ENCODE data around the gene FIGN. TPM values are rescaled to one million over a fixed set of nuclear protein-coding genes. Genes with fewer than 3 reads are reported as not detected.

Gene FIGN
- total and polyA plus RNA-seq, 10 of the 15 experiments (the other 5 are each of a cell fraction or from before 2014, with no cell fraction given), result under 0.01 to 0.01 TPM; not detected in 8

GRCh38 chr2:163736433-163737189 is 803 bp upstream of the FIGN start:
- no peaks in the 10 kb centered on the region for H3K9me3 ChIP-seq (replicated peaks; ENCODE audit: control insufficient read depth, insufficient read depth, low read length)
- FAIRE-seq (no peak), DNase-seq (ENCODE audit: low read depth, low spot score) (no peak), ATAC-seq (no peak)
- H3K9ac ChIP-seq (ENCODE audit: control insufficient read depth, insufficient read depth, low read length), result no peak overlapping the region
- CTCF ChIA-PET, result no interaction called here
- no peak overlapping the region for H3K4me3 ChIP-seq
- TF ChIP-seq REST (IDR thresholded peaks at IDR 0.05; ENCODE audit: low read depth, low read length) (no peak), RAD51 (IDR thresholded peaks at IDR 0.05) (no peak), IKZF1 (conservative IDR thresholded peaks at IDR 0.05) (no peak), POU2F2 (IDR thresholded peaks at IDR 0.05; ENCODE audit: borderline replicate concordance, low read depth, low read length) (no peak), BACH1 (IDR thresholded peaks at IDR 0.05; ENCODE audit: borderline replicate concordance) (no peak), NFIC (IDR thresholded peaks at IDR 0.05; ENCODE audit: low read depth, low read length) (no peak), CTCF (IDR thresholded peaks at IDR 0.05 in 2 of 3, conservative IDR thresholded peaks at IDR 0.05 in 1 of 3; ENCODE audit: control insufficient read depth in 2 of 3, extremely low read depth in 1 of 3, insufficient read depth in 1 of 3, low read depth in 3 of 3, low read length in 3 of 3) (no peak), NKRF (conservative IDR thresholded peaks at IDR 0.05) (no peak)
- TF ChIP-seq, protein P1, sequence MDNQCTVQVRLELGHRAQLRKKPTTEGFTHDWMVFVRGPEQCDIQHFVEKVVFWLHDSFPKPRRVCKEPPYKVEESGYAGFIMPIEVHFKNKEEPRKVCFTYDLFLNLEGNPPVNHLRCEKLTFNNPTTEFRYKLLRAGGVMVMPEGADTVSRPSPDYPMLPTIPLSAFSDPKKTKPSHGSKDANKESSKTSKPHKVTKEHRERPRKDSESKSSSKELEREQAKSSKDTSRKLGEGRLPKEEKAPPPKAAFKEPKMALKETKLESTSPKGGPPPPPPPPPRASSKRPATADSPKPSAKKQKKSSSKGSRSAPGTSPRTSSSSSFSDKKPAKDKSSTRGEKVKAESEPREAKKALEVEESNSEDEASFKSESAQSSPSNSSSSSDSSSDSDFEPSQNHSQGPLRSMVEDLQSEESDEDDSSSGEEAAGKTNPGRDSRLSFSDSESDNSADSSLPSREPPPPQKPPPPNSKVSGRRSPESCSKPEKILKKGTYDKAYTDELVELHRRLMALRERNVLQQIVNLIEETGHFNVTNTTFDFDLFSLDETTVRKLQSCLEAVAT (IDR thresholded peaks at IDR 0.05), result no peak
- TF ChIP-seq, protein P2, sequence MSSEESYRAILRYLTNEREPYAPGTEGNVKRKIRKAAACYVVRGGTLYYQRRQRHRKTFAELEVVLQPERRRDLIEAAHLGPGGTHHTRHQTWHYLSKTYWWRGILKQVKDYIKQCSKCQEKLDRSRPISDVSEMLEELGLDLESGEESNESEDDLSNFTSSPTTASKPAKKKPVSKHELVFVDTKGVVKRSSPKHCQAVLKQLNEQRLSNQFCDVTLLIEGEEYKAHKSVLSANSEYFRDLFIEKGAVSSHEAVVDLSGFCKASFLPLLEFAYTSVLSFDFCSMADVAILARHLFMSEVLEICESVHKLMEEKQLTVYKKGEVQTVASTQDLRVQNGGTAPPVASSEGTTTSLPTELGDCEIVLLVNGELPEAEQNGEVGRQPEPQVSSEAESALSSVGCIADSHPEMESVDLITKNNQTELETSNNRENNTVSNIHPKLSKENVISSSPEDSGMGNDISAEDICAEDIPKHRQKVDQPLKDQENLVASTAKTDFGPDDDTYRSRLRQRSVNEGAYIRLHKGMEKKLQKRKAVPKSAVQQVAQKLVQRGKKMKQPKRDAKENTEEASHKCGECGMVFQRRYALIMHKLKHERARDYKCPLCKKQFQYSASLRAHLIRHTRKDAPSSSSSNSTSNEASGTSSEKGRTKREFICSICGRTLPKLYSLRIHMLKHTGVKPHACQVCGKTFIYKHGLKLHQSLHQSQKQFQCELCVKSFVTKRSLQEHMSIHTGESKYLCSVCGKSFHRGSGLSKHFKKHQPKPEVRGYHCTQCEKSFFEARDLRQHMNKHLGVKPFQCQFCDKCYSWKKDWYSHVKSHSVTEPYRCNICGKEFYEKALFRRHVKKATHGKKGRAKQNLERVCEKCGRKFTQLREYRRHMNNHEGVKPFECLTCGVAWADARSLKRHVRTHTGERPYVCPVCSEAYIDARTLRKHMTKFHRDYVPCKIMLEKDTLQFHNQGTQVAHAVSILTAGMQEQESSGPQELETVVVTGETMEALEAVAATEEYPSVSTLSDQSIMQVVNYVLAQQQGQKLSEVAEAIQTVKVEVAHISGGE (CRISPR knock-in tag; IDR thresholded peaks at IDR 0.05), result no peak
- SMC1A ChIA-PET (ENCODE audit: uncharacterized antibody, unreplicated experiment), result no interaction called here
- peaks cover 5 to 9% of the 10 kb centered on the region in 2 experiments for H3K27me3 ChIP-seq (replicated peaks in 1 of 2; ENCODE audit: control insufficient read depth in 2 of 2, insufficient read depth in 2 of 2, low read length in 1 of 2)
- H3K27ac ChIP-seq (ENCODE audit: control insufficient read depth, insufficient read depth), result no peak overlapping the region
- 34% methylated on average over 43 of the region's 54 CpGs for WGBS (ENCODE audit: insufficient coverage, insufficient replicate concordance, low lambda C conversion rate, missing lambda C conversion rate)
- H4K20me1 ChIP-seq (ENCODE audit: control insufficient read depth, insufficient read depth), result no peaks in the 10 kb centered on the region
- no peak overlapping the region for H3K4me2 ChIP-seq (ENCODE audit: control insufficient read depth, insufficient read depth)
- RAD21 ChIA-PET (ENCODE audit: unreplicated experiment), result no interaction called here
- H3K36me3 ChIP-seq (ENCODE audit: control insufficient read depth in 2 of 2, insufficient read depth in 2 of 2, low read length in 1 of 2), result no peaks in the 10 kb centered on the region
- no peaks in the 10 kb centered on the region for H3K79me2 ChIP-seq (ENCODE audit: control insufficient read depth, insufficient read depth, low read length)
- no peak overlapping the region for H2AFZ ChIP-seq (ENCODE audit: control insufficient read depth, low read depth, low read length)
- in situ Hi-C loops (cut with MboI), result no loop called here
- intact Hi-C loops (cut with micrococcal nuclease; ENCODE audit: unreplicated experiment), result no loop called here
- POLR2A ChIA-PET, result no interaction called here
- no peaks in the 10 kb centered on the region for H3K4me1 ChIP-seq (ENCODE audit: control insufficient read depth, insufficient read depth, low read length)
- BruUV-seq (replicated peaks), result no TSS peak
